Stimulated activated naive CD4-positive, alpha-beta T cell (primary cell): Measurements from ENCODE around the gene CACNA2D3.

ENCODE experiments used
- DNase-seq, 6 experiments: peaks; one replicate each; lab custom pipeline; 2025; lab: John Stamatoyannopoulos, UW

CACNA2D3 gene

GRCh38 chr3:54127499-54128056 lies 5.2 kb downstream of the CACNA2D3 start:
- DNase-seq = no peak

- no peak for DNase-seq
These were observed 8.8 kb downstream of the CACNA2D3 start for GRCh38 chr3:54131026-54131605.

GRCh38 chr3:54131890-54132289 lies 9.5 kb downstream of the CACNA2D3 start:
- no peak for DNase-seq

GRCh38 chr3:54132685-54133084 lies 10.3 kb downstream of the CACNA2D3 start:
- DNase-seq = no peak

GRCh38 chr3:54133196-54133595 lies 10.8 kb downstream of the CACNA2D3 start:
- DNase-seq = no peak

GRCh38 chr3:54134155-54134554 lies 11.8 kb downstream of the CACNA2D3 start:
- no peak for DNase-seq

- no peak for DNase-seq
These were observed 12.4 kb downstream of the CACNA2D3 start for GRCh38 chr3:54134713-54135112.

- no peak for DNase-seq
These were observed 15.0 kb downstream of the CACNA2D3 start for GRCh38 chr3:54137311-54137710.

- no peak for DNase-seq
These were observed 16.7 kb downstream of the CACNA2D3 start for GRCh38 chr3:54138937-54139547.

- no peak for DNase-seq
These were observed 17.3 kb downstream of the CACNA2D3 start for GRCh38 chr3:54139630-54140029.

- no peak for DNase-seq
These were observed 21.9 kb downstream of the CACNA2D3 start for GRCh38 chr3:54144284-54144683.

GRCh38 chr3:54146506-54147239 lies 24.3 kb downstream of the CACNA2D3 start:
- no peak for DNase-seq

GRCh38 chr3:54150864-54151467 lies 28.6 kb downstream of the CACNA2D3 start:
- no peak for DNase-seq

GRCh38 chr3:54153477-54153876 lies 31.1 kb downstream of the CACNA2D3 start:
- DNase-seq = no peak

- no peak for DNase-seq
These were observed 35.5 kb downstream of the CACNA2D3 start for GRCh38 chr3:54157860-54158259.

- DNase-seq = no peak
These were observed 37.6 kb downstream of the CACNA2D3 start for GRCh38 chr3:54159917-54160316.

- DNase-seq = no peak
These were observed 41.1 kb downstream of the CACNA2D3 start for GRCh38 chr3:54163441-54163840.

GRCh38 chr3:54164192-54164975 lies 42.0 kb downstream of the CACNA2D3 start:
- no peak for DNase-seq

- no peak for DNase-seq
These were observed 43.5 kb downstream of the CACNA2D3 start for GRCh38 chr3:54165865-54166264.

GRCh38 chr3:54167999-54168398 lies 45.6 kb downstream of the CACNA2D3 start:
- no peak for DNase-seq

- no peak for DNase-seq
These were observed 46.1 kb downstream of the CACNA2D3 start for GRCh38 chr3:54168451-54168850.

- no peak for DNase-seq
These were observed 47.2 kb downstream of the CACNA2D3 start for GRCh38 chr3:54169524-54169923.
